HG02884 (cell line): ENCODE data around the gene AGPS.
"Not testable (repeated sequence)": the region's sequence is repeated elsewhere in the genome, so short reads cannot be mapped to it uniquely, and the experiment has no call there.

Source experiments
- ATAC-seq: cut with Tn5 transposase; IDR thresholded peaks from one replicate; pipeline ENCODE4 v1.9.1; 2021; ENCODE audit warnings: mild to moderate bottlenecking, moderate library complexity; ENCODE audit not compliant: unreplicated experiment

Gene AGPS

DNA sequence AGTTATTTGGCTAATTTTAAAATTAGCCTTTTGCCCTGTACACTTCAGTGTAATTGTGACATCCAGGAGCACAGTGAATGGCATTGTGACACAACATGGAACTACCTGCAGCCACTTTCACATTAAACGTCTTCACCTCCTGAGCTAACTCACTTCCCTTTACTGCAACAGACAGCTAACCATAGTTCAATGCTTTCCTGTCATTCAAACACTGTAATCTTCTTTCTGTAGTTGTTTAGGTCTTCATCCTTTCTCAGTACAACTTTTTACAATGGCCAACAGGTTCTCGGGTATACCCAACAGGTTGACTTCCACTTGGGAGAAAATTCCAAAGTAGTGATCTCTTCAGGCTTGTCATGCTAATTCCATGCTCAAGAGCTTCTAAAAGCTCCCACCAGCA, 8.6 kb upstream of the AGPS start:
- no peak for ATAC-seq

DNA sequence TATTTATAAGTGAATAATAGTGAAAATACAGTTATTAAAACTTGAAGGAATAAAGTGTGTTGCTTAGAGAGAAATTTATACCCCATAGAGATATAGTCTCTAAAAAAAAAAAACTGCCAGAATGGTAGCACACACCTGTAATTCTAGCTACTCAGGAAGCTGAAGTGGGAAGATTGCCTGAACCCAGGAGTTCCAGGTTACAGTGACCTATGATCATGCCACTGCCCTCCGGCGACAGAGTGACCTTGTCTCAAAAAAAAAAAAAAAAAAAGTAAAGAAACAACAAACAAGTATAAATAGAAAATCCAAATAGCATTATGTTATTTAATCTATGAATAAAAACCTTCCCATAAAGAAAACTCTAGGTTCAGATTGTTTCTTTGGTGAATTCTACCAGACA, 7.4 kb upstream of the AGPS start:
- ATAC-seq: no peak

DNA sequence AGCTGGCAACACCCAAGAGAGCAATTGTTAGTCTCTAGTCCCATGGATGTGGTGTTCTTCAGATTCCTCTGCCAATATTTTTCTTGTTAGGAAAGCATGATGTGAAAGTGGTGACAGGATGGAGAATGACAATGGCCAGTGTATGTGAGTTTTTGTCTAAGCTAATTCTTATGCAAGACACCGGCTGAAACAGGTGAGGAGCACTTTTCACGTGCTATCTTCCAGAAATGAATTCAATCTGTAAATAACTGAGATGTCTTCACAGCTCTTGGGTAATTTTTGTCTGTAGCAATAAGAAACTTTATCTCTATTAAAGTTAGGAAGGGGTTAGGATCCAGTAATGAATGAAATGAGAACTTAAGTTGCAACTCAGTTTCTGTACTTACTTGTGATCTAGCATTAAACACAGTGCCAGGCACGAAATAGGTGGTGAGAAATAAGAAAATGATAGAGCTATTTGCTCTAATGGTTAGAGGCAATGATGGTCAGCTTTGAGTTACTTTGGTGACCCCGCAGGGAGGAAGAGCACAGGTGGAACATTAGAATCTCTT, 676 bp upstream of the AGPS start:
- peak; percentile 2 for ATAC-seq

DNA sequence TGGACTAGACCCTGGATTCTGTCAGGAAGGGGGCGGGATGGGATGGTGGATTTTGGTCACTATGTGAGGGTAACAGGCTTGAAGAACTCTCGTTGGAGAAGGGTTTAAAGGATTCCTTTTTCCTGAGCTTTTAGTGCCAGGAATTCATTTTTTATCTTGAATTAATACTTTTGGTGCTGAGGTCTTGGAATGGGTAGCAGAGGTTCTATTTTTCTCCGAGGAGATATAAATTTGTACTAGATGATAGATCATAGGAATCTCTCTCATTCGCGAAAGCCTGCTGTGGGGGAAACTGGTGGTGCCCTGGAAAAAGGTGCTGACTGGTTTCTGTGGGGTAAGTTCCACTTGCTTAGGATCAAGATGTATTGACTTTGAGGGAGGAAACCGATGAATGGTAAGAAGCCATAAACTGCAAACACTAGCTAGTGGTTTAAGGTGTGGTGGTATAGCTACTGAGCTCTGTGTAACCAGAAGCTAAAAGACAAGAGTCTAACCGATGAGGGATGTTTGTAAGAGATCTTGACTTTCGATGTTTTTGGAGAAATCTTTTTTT, 706 bp downstream of the AGPS start:
- ATAC-seq: no peak

- no peak for ATAC-seq
Observed at GRCh38 chr2:177393824-177394593, 1.4 kb downstream of the AGPS start.

DNA sequence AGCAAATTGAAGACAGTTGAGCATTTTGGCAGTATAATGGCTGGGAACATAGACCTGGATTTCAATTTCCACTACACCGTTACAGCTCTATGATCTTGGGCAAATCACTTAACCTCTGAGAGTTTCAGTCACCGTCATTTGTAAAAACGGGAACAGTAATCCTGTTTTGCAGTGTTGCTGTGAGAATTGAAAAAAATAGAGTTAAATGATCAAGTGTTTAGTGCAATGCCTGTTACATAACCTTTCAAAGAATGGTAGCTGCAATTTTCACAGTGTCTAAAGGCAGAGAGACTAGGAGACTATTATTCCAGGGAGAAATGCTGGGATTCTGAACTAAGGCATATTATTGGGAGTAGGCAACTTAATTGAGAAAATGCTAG, 2.0 kb downstream of the AGPS start:
- no peak for ATAC-seq

DNA sequence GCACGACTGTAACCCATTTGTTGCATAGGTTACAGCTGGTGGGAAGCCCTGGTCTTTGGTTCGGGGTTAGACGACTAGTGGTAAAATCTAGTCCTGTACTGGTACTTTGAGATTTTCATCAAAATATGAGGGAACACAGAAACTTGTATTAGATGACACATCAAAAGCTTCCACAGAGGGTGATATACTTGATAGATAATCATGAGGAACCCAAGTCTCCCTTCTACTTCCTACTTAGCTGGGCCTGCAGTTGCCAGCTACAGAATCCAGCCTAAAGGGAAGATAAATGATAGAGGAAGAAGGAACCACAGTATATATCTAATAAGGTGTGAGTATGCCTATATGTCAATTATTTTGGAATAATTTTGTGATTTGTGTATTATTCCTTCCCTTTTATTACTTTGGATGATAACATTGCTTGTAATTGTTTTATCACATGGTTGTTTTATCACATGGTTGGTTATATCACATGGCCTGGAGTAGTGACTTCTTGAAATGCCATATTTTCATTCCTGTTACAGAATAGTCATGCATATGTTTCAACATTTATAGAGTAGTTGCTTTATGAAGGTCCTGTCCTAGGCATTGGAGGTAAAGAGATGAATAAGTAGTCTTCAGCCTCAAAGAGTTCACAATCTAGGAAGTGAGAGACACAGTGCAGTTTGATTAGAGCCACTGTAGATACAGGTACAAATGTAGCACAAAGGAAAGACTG, 2.9 kb downstream of the AGPS start:
- no peak for ATAC-seq

GRCh38 chr2:177396703-177397460, 4.3 kb downstream of the AGPS start:
- no peak for ATAC-seq

DNA sequence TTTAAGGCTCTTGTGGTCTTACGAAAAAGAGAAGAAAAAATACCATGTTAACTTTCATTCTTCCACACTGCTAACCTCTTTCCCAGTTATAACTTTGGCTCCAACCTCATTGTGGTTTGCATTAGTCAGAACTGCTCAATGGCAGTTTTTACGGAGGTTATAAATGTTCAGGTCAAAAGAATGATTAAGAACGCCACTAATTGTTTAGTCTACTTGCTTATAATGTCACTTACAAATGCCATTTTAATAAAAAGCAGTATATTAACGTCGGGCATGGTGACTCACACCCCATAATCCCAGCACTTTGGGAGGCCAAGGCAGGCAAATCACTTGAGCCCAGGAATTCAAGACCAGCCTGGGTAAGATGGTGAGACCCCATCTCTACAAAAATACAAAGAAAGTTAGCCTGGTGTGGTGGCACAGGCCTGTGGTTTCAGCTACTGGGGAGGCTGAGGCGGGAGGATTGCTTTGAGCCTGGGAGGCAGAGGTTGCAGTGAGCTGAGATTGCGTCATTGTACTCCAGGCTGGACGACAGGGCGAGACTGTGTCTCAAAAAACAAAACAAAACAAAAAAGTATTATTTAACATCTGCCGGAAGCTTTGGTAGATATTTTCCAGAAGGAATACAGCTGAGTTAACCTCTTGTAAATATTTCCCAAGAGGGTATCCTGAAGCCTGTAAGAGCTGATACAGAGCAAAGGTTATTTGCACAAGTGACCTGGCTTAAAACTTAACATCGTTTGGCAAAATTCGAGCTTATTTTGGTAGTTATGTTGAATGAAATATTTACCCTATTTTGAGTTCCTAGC, 5.1 kb downstream of the AGPS start:
- no peak for ATAC-seq

- no peak for ATAC-seq
Observed at GRCh38 chr2:177398290-177398683, 5.7 kb downstream of the AGPS start.

GRCh38 chr2:177398791-177399190, 6.2 kb downstream of the AGPS start:
- no peak for ATAC-seq

- no peak for ATAC-seq
Observed at GRCh38 chr2:177399376-177399775, 6.8 kb downstream of the AGPS start.

GRCh38 chr2:177400337-177400923, 7.9 kb downstream of the AGPS start:
- ATAC-seq: no peak

DNA sequence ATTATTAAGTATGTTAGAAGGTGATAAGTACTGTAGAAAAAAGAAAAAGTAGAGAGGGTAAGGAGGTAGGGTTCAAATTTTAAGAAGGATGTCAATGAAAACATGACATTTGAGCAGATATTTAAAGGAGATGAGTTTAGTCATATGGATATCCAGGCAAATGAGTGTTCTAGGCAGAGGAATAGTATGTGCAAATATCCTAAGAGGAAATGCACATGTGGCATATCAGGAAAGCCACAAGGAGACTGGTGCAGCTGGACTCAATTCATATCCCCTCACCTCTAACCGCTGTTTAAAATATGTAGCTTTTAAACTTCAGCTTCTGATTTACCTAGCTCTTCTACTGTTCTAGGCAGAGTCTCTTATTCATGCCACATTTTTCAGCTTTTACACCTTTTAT, 9.5 kb downstream of the AGPS start:
- no peak for ATAC-seq

GRCh38 chr2:177403838-177404237, 11.3 kb downstream of the AGPS start:
- ATAC-seq: no peak

- no peak for ATAC-seq
Observed at GRCh38 chr2:177404243-177404642, 11.7 kb downstream of the AGPS start.

GRCh38 chr2:177405029-177405692, 12.6 kb downstream of the AGPS start:
- ATAC-seq: no peak

DNA sequence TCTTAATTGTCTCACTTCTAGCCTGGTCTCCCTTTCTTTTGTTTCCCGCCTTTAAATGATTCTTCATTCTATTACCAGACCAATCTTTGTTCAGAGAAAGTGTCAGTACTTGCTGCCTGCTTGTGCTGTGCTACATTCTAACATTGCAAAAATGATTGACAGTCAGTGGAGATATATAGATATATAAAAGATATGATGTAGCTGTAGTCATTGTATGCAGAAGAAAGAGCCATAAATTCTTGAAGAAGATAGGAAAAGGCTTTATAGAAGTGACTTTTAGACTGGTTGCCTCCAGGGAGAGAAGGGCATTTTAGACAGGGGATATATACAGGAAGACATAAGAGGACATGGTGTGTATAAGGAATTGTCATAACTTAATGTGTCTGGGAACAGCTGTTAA, 13.6 kb downstream of the AGPS start:
- no peak for ATAC-seq

DNA sequence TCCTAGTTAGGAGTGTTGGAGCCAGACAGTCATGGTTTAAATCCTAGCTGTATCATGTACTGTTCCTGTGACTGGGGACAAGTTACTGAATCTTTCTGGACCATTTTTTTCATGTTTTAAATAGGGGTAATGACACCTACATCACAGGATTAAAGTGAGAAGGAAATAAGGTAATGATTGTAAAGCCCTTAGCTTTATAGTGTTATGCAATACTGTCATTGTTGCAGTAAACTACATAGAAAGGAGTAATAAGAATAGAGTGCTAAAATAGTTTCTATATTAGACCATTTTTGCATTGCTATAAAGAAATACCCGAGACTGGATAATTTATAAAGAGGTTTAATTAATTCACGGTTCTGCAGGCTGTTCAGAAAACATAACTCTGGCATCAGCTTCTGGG, 14.5 kb downstream of the AGPS start:
- ATAC-seq: no peak

GRCh38 chr2:177410629-177411028, 18.1 kb downstream of the AGPS start:
- ATAC-seq: not testable (repeated sequence)
